Stimulated activated CD4-positive, alpha-beta T cell treated with anti-CD3 and anti-CD28 coated beads, Interleukin-1b, Interleukin-23, amount 100 ng/mL, for 48 hours (primary cell): ENCODE results near the gene KRTAP4-8.
"Not testable (repeated sequence)": the region's sequence is repeated elsewhere in the genome, so short reads cannot be mapped to it uniquely, and the experiment has no call there.

Experiments
- DNase-seq: peaks from one replicate; pipeline ENCODE4 v3.0.0-alpha.2; 2020

The KRTAP4-8 gene

DNA sequence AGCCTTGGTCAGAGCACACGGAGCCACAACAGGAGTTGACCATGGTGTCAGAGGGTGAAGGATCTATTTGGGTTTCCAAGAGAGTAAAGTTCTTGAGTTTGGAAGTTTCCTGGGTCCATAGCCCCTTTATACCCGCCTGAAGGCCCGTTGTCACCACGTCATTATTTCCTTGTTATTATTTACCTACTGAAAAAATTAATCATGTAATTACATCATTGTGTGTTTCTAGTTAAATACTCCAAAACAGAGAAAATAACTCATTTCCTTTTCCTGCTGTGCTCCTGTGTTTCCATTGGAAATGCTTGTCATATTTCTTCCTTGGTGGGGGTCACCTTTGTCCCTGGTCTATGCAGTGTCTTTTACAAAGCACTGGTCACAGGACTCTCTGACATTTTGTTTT is at the start of gene KRTAP4-8:
Gene KRTAP4-8, minus strand, starts transcription at position 101 of the 400 bp plus-strand sequence. Its CDS starts 58 bp downstream, at position 43.
- DNase-seq: no peak

DNA sequence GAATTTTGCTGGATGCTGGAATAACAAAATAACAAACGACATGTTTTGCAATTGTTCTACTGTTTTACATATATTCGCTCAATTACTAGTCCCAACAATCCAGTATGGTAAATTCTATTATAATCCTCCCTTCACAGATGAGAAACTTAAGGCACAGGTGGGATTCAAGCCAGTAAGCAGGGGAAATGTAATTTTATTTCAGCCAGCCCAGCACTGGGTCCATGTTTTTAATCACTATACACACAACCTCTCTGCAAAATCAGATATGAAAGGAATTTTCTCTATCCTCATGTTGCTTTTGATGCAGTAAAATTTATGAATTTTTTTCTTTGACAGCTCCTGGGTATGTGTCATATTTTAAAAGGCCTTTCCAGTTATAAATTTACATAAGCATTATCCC is 47.3 kb upstream of the KRTAP4-8 start:
- no peak for DNase-seq

DNA sequence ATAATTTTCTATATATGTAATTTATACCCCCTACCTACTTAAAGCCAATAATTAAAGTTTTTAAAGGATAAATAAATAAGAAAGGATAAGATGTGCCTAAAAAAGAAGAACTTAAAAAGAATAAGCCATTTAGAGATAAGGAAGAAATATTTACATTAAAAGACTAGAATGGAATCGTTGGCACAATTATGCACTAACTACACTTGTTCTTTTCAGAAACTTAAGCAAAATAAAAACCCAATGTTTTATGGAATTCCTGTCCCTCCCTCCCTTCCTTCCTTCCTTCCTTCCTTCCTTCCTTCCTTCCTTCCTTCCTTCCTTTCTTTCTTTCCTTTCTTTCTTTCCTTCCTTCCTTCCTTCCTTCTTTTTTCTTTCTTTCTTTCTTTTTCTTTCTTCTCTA is 46.9 kb upstream of the KRTAP4-8 start:
- no peak for DNase-seq

DNA sequence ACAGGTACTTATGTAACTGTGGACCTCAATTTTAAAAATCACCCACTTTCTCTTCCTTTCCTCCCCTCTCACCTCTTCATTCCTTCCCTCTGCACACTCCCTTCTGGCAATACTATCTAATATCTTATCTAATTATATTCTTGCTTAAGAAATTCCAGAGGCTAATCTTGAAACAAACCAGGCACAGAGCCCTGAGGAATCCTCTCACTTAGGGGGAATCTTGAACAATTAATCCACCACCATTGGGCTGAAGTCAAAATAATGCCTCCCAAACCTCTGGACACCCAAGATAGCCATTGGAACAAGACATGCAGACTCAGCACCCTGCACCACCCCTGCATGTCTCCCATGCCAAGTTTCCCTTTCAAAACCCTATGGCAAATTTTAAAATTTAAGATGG is 43.4 kb upstream of the KRTAP4-8 start:
- no peak for DNase-seq

DNA sequence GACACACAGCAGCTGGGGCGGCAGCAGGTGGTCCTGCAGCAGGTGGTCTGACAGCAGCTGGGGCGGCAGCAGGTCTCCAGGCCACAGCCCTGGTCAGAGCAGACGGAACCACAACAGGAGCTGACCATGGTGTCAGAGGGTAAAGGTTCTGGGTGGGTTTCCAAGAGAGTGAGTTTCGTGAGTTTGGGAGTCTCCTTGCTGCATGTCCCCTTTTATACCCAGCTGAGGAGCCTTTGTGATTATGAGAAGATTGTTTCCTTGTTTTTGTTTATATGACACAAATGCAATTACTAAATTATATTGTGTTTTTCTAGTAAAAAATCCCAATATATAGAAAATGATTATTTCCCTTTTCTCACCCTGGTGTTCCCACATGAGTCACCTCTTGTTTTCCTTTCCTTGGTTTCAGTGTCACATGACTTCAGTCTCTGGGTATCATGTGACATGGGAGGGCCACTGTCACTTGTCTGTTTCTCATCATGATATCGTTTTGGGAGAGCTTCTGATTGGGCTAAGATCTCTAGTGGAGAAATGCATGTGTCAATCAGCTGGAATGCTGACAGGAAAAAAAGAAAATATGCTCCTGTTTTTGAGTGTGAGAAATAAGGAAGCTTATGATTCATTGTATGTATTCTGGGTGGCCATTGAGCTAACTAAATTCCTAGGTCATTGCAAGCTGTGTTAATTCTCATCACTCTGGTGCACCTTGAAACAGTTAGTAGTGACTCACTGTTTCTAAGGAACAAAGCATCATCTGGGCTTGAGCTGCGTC is 42.6 kb upstream of the KRTAP4-8 start, which contains the start of gene KRTAP4-6:
Gene KRTAP4-6, minus strand, starts transcription at position 185 of the 772 bp plus-strand sequence. Its CDS starts 57 bp downstream, at position 128.
- DNase-seq: no peak

DNA sequence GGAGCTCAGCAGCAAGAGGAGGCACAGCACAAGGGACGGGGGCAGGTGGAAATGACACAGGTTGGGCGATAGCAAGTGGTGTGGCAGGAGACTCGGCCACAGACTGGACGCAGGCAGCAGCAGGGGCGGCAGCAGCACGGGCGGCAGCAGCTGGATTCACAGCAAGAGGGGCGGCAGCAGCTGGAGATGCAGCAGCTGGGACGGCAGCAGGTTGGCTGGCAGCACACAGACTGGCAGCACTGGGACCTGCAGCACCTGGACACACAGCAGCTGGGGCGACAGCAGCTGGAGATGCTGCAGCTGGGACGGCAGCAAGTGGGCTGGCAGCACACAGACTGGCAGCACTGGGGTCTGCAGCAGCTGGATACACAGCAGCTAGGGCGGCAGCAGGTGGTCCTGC is 41.9 kb upstream of the KRTAP4-8 start:
- not testable (repeated sequence) for DNase-seq

DNA sequence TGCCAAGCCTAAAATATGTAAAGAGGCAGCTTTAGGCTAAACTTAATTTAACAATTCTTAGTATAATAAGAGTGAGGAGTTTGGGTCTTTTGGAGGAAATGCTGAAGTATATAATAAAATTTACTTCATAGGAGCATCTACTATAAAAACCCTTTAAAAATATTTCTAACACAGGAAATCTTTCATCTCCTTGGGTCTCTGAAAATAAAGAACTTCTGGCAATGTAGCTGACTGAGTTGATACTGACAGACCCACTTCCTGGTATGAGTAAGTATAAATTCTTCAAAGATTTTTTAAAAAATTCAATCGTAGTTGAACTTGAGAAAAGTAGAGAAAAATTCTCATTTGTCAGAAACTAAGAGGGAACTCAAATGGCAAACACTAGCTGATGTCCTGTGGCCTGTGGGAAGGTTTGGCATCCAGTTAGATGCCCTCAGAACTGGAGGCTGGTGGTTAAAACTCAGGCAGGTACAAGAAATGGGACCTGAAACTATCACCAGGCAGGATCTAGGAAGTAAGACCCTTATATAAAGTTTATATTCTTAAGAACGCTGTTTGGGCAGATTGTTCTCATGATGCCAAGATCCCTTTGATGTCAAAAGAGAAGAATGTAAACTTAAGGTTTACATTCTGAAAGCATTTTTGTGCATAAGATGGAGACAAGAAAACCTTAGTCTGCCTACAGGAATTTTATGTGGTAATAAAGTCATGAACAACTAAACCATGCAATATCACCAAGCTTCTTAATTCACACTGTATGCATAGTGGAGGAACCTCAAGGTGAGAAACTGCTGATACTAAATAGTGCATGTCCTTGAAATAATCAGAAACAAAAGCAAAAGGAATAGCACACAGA is 36.2 kb upstream of the KRTAP4-8 start:
- no peak for DNase-seq

DNA sequence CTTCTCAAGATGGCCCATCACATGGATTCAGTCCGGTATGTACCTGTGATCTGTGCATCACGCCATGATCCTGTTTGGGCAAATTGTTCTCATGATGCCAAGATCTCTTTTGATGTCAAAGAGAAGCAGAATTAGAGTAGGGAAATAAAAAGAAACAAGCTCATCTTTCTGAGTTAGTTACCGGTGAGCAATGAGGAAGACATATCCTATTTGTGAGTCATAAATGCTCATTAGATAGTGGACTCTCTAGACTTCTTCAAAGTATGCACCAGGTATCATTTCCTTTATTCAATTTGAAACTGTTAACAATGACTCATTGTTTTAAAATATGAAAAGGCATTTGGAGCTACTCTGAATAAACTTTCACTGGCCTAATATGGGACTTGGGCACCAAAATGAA is 34.0 kb upstream of the KRTAP4-8 start:
- no peak for DNase-seq

DNA sequence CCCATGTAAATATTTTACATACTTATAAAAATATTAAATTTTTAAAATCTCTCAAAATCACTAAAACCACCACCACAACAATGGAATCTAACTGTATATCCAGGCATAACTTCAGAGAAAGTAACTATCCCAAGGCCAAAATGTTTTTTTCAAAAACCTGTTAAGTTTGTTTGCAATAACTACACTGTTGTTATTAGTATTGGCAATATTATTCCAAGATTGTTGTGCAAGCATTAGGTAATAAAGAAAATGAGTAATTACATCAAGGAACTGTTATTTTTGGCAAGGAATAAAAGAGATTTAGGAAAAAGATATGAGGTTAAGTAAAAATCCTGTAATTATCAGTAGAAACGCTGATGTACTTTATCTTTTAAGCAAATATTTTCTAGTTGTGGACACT is 29.4 kb upstream of the KRTAP4-8 start:
- DNase-seq: no peak

DNA sequence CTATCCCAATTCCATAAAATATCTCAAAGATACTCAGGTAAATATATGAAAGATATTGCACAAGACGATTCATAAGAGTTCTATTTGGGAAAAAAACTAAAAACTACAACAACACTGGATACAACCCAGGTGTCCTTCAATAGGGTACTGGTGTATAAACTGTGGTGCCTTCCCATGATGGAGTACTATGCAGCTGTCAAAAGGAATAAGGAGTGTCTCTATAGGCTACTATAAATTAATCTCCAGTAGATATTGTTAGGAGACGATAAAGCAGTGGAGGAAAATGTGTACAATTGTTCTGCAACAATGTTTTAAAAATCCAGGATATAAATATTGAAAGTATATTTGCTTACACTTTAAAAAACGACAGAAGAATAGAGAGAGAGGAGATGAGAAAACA is 28.5 kb upstream of the KRTAP4-8 start:
- DNase-seq: no peak

DNA sequence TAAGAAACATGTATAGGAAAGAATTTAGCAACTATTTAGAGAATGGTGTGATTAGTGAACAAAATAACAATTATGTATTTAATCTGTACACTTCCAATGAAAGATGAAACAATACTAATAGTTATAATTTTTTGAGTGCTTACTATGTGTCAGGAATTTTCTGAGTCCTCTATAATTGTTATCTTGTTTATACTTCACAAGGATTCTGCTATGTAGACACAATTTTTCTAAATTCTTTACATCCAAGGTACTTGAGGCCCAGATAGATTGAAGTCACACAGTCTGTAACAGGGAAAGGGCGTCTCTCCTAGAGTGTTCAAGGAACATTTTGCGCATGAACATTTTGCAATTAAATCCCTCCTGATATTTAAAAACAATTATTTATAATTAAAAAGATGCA is 27.1 kb upstream of the KRTAP4-8 start:
- no peak for DNase-seq

DNA sequence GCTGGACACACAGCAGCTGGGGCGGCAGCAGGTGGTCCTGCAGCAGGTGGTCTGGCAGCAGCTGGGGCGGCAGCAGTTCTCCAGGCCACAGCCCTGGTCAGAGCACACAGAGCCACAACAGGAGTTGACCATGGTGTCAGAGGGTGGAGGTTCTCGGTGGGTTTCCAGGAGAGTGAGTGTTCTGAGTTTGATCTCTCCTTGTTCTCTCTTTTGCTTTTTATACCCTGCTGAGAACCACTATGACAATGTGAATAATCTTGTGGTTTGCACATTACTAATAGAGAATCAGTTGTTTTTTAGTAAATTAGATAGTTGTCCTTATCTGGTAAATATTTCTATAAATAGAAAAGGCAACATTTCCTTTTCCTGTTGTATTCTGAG is 26.0 kb upstream of the KRTAP4-8 start, which contains the start of gene KRTAP4-12:
Gene KRTAP4-12, minus strand, starts transcription at position 192 of the 381 bp plus-strand sequence. Its CDS starts 60 bp downstream, at position 132.
- DNase-seq: not testable (repeated sequence)

DNA sequence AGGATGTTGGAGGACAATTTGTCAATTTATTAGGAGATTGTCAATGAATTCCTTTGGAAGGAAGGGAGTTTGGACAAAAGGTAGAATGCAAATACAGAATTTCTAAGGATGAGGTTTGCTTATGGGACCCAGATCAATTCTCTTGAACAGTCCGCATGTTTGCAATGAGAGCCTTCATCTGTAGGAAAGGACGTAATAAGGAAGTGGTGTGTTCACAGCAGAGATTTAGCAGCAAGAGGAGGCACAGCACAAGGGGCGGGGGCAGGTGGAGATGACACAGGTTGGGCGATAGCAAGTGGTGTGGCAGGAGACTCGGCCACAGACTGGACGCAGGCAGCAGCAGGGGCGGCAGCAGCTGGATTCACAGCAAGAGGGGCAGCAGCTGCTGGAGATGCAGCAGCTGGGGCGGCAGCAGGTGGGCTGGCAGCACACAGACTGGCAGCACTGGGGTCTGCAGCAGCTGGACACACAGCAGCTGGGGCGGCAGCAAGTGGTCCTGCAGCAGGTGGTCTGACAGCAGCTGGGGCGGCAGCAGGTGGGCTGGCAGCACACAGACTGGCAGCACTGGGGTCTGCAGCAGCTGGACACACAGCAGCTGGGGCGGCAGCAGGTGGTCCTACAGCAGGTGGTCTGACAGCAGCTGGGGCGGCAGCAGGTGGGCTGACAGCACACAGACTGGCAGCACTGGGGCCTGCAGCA is 25.5 kb upstream of the KRTAP4-8 start:
- not testable (repeated sequence) for DNase-seq

DNA sequence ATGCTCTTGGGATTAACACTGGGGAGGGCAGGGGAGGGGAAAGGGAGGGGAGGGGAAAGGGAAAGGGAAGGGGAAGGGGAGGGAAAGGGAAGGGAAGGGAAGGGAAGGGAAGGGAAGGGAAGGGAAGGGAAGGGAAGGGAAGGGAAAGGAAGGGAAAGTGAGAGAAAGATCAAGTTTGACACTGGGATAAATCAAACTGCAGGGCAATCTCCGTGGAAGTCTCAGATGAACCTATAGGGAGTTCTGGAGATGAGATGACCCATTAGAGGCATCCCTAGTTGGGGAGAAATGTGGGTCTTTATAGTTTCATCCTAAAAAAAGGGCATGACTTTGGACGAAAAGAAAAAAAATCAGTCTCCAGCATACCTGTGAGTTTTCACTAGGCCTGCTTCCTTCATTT is 23.8 kb upstream of the KRTAP4-8 start:
- no peak for DNase-seq

DNA sequence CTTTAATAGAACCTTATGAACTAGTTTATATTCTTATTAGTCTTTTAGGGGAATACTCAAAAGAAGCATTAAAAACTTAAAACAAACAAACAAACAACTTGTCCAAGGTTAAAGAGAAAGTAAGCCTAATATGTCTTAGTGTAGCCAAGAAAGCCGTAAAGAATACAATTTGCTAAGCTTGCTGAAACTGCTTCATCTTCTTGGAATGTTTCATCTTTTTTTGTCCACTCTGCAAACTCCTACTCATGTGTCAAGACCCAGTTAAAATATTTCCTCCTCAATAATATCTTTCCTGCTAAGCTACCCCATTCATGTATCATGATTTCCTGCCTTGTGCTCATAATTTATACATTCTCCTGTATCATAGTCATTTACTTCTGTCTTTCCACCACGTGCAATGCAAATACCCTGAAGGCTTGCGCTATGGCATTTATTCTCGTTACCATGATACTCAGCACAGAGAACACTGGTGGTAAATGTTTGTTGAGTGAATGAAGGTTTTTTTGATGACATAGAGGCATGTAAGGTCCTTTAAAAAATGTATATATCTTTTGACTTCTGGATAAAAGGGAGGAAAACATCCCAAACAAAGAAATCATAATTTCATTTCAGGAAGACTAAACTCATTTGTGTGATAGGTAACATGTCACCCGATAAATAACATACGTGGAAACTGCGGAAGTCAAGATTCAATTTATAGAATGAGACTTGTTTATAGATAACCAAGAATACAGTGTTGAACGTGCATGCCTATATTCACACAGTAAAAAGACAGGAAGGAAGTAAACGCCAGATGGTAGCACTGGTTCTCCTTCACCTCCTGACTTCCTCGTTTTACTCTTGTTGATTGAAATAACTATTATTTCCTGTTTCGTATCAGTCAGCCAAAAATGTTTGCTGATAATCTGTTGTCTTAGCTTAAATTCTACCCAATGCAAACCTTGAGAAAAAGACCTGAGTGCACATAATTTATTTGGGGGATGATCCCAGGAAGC is 22.1 kb upstream of the KRTAP4-8 start:
- DNase-seq: not testable (repeated sequence)

DNA sequence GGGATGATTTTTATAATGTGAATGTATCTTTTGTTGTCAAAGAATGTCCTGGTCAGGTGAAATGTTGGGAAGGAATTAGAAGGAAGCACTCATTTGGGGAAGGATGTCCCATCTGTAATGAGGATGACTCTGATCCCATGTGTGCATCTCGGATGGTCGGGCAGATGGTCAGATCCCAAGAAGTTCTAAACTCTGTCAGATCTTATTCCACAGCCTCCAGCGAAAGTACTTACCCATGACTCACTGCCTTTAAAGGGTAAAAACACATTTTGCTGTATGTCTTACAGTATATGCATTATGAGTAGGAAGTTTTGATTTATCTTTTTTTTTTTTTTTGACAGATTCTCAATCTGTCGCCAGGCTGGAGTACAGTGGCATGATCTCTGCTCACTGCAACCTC is 20.8 kb upstream of the KRTAP4-8 start:
- DNase-seq: no peak

DNA sequence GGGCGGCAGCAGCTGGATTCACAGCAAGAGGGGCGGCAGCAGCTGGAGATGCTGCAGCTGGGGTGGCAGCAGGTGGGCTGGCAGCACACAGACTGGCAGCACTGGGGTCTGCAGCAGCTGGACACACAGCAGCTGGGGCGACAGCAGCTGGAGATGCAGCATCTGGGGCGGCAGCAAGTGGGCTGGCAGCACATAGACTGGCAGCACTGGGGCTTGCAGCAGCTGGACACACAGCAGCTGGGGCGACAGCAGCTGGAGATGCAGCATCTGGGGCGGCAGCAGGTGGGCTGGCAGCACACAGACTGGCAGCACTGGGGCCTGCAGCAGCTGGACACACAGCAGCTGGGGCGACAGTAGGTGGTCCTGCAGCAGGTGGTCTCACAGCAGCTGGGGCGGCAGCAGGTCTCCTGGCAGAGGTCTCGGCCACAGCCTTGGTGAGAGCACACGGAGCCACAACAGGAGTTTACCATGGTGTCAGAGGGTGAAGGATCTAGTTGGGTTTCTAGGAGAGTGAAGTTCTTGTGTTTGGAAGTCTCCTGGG is 20.0 kb upstream of the KRTAP4-8 start, which contains the start of gene KRTAP4-11:
Gene KRTAP4-11, minus strand, starts transcription at position 528 of the 541 bp plus-strand sequence. Its CDS starts 58 bp downstream, at position 470.
- not testable (repeated sequence) for DNase-seq

DNA sequence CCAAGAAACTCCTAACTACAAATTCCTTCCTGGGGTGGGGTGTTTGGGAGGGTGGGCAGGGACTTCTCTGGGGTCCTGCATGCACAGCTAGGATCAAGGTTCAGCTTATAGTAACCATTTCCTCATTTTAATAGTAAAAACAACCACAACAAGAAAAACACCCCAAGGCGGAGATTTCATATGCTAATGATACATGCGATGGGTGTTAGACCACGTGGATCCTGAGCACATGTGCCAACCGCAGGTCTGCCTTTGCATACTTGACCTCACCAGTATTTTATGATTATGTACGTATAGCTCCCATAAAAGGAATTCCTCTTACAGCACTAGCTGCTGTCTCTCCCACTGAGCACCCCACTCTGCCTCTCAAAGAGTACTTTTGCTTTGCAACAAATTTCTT is 18.4 kb upstream of the KRTAP4-8 start:
- DNase-seq: no peak

DNA sequence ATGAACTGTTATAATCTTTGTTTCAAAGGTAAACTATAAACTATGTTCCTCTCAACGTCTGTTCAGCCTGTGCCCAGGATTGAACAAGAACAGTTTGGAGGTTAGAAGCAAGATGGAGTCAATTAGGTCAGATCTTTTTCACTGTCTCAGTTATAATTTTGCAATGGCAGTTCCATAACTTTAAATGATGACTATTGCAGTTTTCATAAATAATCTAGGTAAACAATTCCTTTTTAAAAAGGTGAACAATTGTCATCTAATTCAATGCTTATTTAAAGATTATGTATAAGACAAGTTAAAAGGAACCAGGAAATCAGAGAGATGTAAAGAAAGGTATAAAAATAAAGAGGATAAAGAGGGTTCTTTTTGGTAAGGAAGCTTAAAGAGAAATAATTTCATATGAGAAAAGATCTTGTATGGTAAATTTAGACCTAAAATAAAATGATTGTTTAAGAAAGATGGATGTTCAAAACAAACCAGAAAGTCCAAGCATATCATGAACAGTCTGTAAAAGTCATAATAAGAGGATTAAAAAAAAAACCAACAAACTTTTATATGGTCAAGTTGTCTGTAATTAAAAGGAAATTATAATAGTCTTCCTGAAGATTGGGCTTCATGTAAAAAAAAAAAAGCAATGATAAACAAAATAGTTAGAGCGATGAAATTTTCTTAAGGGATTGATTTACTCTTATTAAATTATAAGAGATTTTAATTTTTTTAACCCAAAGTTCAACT is 13.4 kb upstream of the KRTAP4-8 start:
- DNase-seq: no peak

DNA sequence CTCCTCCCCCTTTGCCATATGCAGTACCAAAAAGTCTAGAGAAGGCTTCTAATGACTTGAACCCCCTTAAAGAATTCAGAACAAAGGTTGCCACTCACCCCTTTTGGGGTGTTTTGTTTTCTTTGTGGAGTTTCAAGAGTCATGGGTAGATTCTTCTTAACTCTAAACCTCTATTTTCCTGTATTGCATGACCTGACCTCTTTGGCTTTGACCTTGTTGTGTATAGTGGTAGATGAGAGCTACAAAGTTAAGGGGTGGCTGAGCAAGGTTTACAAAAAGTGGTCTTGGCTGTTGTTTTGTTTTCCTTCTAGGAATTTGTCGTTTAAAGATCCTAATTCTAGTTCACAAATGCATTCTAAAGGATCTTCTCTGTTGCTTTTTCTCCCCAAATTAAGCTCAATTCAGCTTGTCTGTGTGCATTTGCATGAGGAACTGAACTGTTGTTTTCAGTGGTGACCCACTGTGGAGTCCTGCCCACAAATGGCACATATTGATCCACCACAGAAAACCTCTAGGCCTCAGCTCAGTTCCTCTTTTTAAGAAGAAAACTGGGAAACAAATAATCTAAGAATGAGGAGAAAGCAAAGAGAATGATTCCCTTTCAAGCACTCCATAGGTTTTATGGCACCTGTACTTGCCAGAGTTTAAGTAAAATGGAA is 10.9 kb upstream of the KRTAP4-8 start:
- DNase-seq: not testable (repeated sequence)
